Astrocyte of the cerebellum (primary cell): ENCODE measurements around the gene APC2.
"Not testable (repeated sequence)": the region's sequence is repeated elsewhere in the genome, so short reads cannot be mapped to it uniquely, and the experiment has no call there.

Source experiments
- DNase-seq: peaks from one replicate; pipeline ENCODE4 v3.0.0-alpha.2; 2011; ENCODE audit warnings: low read depth
- H3K4me3 ChIP-seq: 2 replicates; pipeline ENCODE4 v1.5.1; 2011; ENCODE audit warnings: mild to moderate bottlenecking, low read depth, low read length, moderate library complexity
- CTCF ChIP-seq: IDR thresholded peaks from 2 replicates; pipeline ENCODE4 v1.5.1; 2012; ENCODE audit warnings: low read length, low read depth, moderate library complexity, mild to moderate bottlenecking; ENCODE audit errors: missing control alignments
- in situ Hi-C: cut with HindIII; loops from 2 replicates; pipeline ENCODE4 v1.10.0; 2017; ENCODE audit warnings: low sequenced_read_pairs

The APC2 gene

DNA sequence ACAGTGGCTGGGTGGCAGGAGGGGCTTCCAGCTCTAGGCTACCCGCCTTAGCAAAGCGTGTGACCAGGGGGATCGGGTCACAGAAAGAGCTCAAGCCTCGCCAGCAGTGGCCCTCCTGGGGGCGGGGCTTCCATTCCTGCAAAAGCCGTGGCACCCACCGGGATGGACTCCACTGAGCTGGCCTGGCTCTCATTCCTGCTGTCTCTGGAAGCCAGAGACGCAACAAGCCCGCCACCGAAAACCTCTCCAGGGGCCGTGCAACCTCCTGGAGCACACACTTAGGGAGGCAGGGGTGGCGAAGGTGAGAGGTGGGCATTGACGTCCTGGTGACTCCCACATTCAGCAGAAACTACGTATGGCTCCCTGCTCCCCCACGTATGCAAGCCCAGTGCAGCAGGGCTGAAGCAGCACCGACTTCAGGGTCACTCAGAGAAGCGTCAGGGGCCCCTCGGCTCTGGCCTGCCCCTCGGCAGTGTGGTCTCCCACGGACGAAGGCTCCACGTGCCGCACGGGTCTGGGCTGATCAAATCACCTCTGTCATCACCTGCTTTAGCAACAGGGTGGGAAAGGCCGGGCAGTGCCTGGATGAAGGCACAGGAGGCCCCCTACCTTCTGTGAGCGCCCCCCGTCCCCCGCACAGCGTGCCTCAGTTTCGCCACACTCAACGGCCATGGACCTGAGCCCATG, 26.0 kb downstream of the APC2 start:
- H3K4me3 ChIP-seq: no peak overlapping the region
- TF ChIP-seq CTCF: no peak
- DNase-seq: no peak
- in situ Hi-C loops: no loop called here

DNA sequence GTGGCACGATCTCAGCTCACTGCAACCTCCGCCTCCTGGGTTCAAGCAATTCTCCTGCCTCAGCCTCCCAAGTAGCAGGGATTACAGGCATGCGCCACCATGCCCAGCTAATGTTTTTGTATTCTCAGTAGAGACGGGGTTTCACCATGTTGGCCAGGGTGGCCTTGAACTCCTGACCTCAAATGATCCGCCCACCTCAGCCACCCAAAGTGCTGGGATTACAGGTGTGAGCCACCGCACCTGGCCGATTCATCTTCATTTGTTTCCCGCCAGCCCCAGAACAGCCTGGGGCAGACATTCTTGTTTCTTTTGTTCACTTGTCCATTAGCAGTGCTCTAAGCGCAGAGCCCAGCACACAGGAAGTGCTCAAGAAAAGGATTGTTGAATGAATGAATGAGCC, 27.1 kb downstream of the APC2 start:
- in situ Hi-C loops, H3K4me3 ChIP-seq, DNase-seq: not testable (repeated sequence)

GRCh38 chr19:1478934-1479707, 29.2 kb downstream of the APC2 start, which contains the start of gene C19orf25:
TSS of gene C19orf25 (minus strand) at chr19:1479215. CDS start at chr19:1478903, 312 bp downstream.
- DNase-seq: peak; percentile 79
- TF ChIP-seq CTCF: no peak
- in situ Hi-C loops: no loop called here
- H3K4me3 ChIP-seq: peak within 1 kb of the TSS; percentile 82

GRCh38 chr19:1481224-1481892, 31.4 kb downstream of the APC2 start:
- no peak for DNase-seq
- TF ChIP-seq CTCF: no peak
- in situ Hi-C loops: no loop called here

DNA sequence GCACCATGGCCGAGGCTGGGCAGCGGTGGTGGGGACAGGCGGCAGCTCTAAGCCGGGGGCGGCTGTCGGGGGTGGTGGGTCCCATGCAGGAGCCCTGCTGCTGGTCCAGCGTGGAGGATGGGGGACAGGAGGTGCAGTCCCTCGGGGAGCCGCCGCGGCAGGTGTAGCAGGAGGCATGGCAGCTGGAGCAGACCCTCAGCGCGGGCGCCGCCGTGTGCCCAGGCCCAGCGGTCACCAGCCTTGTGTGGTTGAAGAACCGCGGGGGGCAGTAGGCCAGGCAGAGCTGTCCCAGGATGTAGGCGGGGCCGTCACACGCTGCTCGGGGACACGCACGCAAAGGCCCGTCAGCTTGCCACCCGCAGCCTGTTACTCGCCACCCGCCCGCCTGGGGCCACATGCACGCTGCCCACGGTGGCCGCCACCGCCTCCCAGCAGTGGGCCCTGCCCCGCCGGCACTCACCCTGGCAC, 32.0 kb downstream of the APC2 start:
- no peak overlapping the region for H3K4me3 ChIP-seq
- in situ Hi-C loops: no loop called here
- no peak for TF ChIP-seq CTCF
- DNase-seq: no peak

More at GRCh38 chr19:1481224-1481892, 31.4 kb downstream of the APC2 start:
- no peak overlapping the region for H3K4me3 ChIP-seq

DNA sequence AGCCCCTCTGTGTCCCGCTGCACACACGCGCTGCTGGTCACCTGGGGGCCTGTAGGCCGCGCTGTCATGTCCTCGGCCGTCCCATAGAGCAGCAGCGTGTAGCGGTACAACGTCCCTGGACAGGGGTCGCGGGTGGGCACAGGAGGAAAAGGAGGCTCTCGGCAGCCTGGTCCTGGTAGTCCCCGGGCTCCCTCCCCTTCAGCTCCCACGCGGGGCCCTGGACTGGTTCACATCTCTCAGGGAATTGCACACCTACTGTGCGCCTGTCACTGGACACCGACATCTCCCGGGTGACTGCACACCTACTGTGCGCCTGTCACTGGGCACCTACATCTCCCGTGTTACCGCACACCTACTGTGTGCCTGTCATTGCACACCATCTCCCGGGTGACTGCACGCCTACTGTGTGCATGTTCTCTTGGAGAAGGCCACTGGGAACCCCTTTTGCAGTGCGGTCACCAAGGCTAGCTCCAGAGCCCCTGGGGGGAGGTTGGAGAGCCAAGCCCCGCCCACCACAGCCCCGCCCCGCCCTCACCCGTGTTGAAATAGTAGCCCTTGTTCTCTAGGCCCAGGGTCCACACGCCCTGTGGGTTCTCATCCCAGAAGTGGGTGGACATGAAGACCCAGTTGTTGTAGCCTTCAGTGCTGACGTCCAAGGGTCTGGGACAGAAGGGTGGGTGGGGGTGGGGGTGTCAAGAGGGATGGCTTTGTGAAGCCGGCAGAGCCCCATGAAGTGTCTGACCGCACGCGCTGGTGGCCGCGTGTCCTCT, 32.6 kb downstream of the APC2 start:
- TF ChIP-seq CTCF: no peak
- no peak overlapping the region for H3K4me3 ChIP-seq
- no peak for DNase-seq
- in situ Hi-C loops: no loop called here
